H9 (cell line): ENCODE measurements around the gene ZNF618. TPM values are rescaled to one million over a fixed set of nuclear protein-coding genes. Genes with fewer than 3 reads are reported as not detected.

Experiments used
- DNase-seq: peaks from one replicate; pipeline ENCODE4 v3.0.0-alpha.2; 2017
- H2AFZ ChIP-seq: one replicate; pipeline ENCODE4 v1.6.1; 2013; ENCODE audit warnings: mild to moderate bottlenecking, low read length, control low read depth, moderate library complexity
- H2AK5ac ChIP-seq: 2 replicates; pipeline ENCODE4 v1.6.1; 2013; ENCODE audit warnings: low read length, control low read depth, mixed read lengths; ENCODE audit not compliant: insufficient read length
- H2BK120ac ChIP-seq: one replicate; pipeline ENCODE4 v1.6.1; 2013; ENCODE audit warnings: low read depth, mild to moderate bottlenecking, low read length, control low read depth, inconsistent platforms; ENCODE audit not compliant: poor library complexity, severe bottlenecking
- H2BK12ac ChIP-seq: 2 replicates; pipeline ENCODE4 v1.6.1; 2013; ENCODE audit warnings: low read length, control low read depth, mixed read lengths, low read depth; ENCODE audit not compliant: insufficient read length
- H2BK15ac ChIP-seq: 2 replicates; pipeline ENCODE4 v1.6.1; 2013; ENCODE audit warnings: low read depth, low read length, control low read depth
- H2BK20ac ChIP-seq: one replicate; pipeline ENCODE4 v1.6.1; 2013; ENCODE audit warnings: low read depth, mild to moderate bottlenecking, low read length, control low read depth, inconsistent platforms; ENCODE audit not compliant: poor library complexity, severe bottlenecking
- H2BK5ac ChIP-seq: 2 replicates; pipeline ENCODE4 v1.6.1; 2013; ENCODE audit warnings: low read length, control low read depth, mixed read lengths; ENCODE audit not compliant: insufficient read length
- H3K14ac ChIP-seq: 2 replicates; pipeline ENCODE4 v1.6.1; 2013; ENCODE audit warnings: low read length, control low read depth; ENCODE audit not compliant: insufficient read depth
- H3K18ac ChIP-seq: 2 replicates; pipeline ENCODE4 v1.6.1; 2013; ENCODE audit warnings: low read depth, mild to moderate bottlenecking, mixed read lengths, low read length, control low read depth; ENCODE audit not compliant: insufficient read length
- H3K23ac ChIP-seq: 2 replicates; pipeline ENCODE4 v1.6.1; 2013; ENCODE audit warnings: low read length, control low read depth, mixed read lengths, low read depth; ENCODE audit not compliant: insufficient read length
- H3K23me2 ChIP-seq: 2 replicates; pipeline ENCODE4 v1.6.1; 2013; ENCODE audit warnings: low read depth, mild to moderate bottlenecking, mixed read lengths, low read length, control low read depth; ENCODE audit not compliant: insufficient read length, poor library complexity, severe bottlenecking
- H3K27ac ChIP-seq: 2 replicates; pipeline ENCODE4 v1.5.1; 2013; ENCODE audit warnings: low read length, control low read depth, mixed read lengths, low read depth; ENCODE audit not compliant: insufficient read length
- H3K27me3 ChIP-seq: 2 replicates; pipeline ENCODE4 v1.6.1; 2013; ENCODE audit warnings: low read length, control low read depth, inconsistent platforms; ENCODE audit not compliant: insufficient read depth
- H3K4ac ChIP-seq: 2 replicates; pipeline ENCODE4 v1.6.1; 2013; ENCODE audit warnings: low read depth, mild to moderate bottlenecking, control low read depth, inconsistent platforms, low read length, moderate library complexity
- H3K4me1 ChIP-seq: 2 replicates; pipeline ENCODE4 v1.6.1; 2013; ENCODE audit warnings: low read length, control low read depth, inconsistent platforms; ENCODE audit not compliant: insufficient read depth
- H3K4me2 ChIP-seq: 2 replicates; pipeline ENCODE4 v1.6.1; 2013; ENCODE audit warnings: low read length, control low read depth, mixed read lengths; ENCODE audit not compliant: insufficient read length, insufficient read depth
- H3K56ac ChIP-seq: 2 replicates; pipeline ENCODE4 v1.6.1; 2013; ENCODE audit warnings: low read depth, mild to moderate bottlenecking, mixed read lengths, low read length, control low read depth; ENCODE audit not compliant: insufficient read length
- H3K79me1 ChIP-seq: 2 replicates; pipeline ENCODE4 v1.6.1; 2013; ENCODE audit warnings: low read depth, mild to moderate bottlenecking, moderate library complexity, low read length, control low read depth, inconsistent platforms; ENCODE audit not compliant: insufficient read depth, poor library complexity, severe bottlenecking
- H3K79me2 ChIP-seq: 2 replicates; pipeline ENCODE4 v1.6.1; 2013; ENCODE audit warnings: low read length, control low read depth, inconsistent platforms; ENCODE audit not compliant: insufficient read depth
- H3K9ac ChIP-seq: 2 replicates; pipeline ENCODE4 v1.6.1; 2013; ENCODE audit warnings: low read length, control low read depth, mixed read lengths; ENCODE audit not compliant: insufficient read length; ENCODE audit errors: extremely low read depth
- H3K9me3 ChIP-seq: one replicate; pipeline ENCODE4 v1.6.1; 2013; ENCODE audit warnings: low read depth, low read length, inconsistent platforms; ENCODE audit not compliant: control insufficient read depth
- H3T11ph ChIP-seq: one replicate; pipeline ENCODE4 v1.6.1; 2013; ENCODE audit warnings: mild to moderate bottlenecking, low read length, control low read depth, inconsistent platforms
- H4K20me1 ChIP-seq: one replicate; pipeline ENCODE4 v1.6.1; 2013; ENCODE audit not compliant: control insufficient read depth, insufficient read length, insufficient read depth
- H4K5ac ChIP-seq: 2 replicates; pipeline ENCODE4 v1.6.1; 2013; ENCODE audit warnings: low read depth, mild to moderate bottlenecking, mixed read lengths, low read length, control low read depth; ENCODE audit not compliant: insufficient read length
- H4K8ac ChIP-seq: replicated peaks from 2 replicates; pipeline ENCODE4 v1.6.1; 2013; ENCODE audit warnings: low read length, control low read depth, mixed read lengths, low read depth; ENCODE audit not compliant: insufficient read length
- H4K91ac ChIP-seq: 2 replicates; pipeline ENCODE4 v1.6.1; 2013; ENCODE audit warnings: low read depth, mild to moderate bottlenecking, moderate library complexity, mixed read lengths, low read length, control low read depth; ENCODE audit not compliant: insufficient read length
- H3K27ac Mint-ChIP-seq, 3 experiments: 2 replicates in 2 of 3; 3 replicates in 1 of 3; pipeline ENCODE4 v1.8.0; 2020 to 2021; ENCODE audit warnings: mixed read lengths in 3 of 3, mild to moderate bottlenecking in 1 of 3, moderate library complexity in 1 of 3
- H3K27me3 Mint-ChIP-seq: 2 replicates; pipeline ENCODE4 v1.8.0; 2021; ENCODE audit warnings: low read depth, mild to moderate bottlenecking, moderate library complexity, mixed read lengths
- H3K36me3 Mint-ChIP-seq, 3 experiments: 2 replicates in 2 of 3; 3 replicates in 1 of 3; pipeline ENCODE4 v1.8.0; 2020 to 2021; ENCODE audit warnings: low read depth in 3 of 3, mixed read lengths in 3 of 3; ENCODE audit not compliant: insufficient read depth in 1 of 3
- H3K4me1 Mint-ChIP-seq, 2 experiments: 2 replicates each; pipeline ENCODE4 v1.8.0; 2020; ENCODE audit warnings: mixed read lengths in 2 of 2
- H3K4me3 Mint-ChIP-seq, 2 experiments: 2 replicates in 1 of 2; 3 replicates in 1 of 2; pipeline ENCODE4 v1.8.0; 2020 to 2021; ENCODE audit warnings: mild to moderate bottlenecking in 2 of 2, mixed read lengths in 2 of 2, moderate library complexity in 1 of 2
- H3K9me3 Mint-ChIP-seq, 2 experiments: 2 replicates in 1 of 2; 3 replicates in 1 of 2; pipeline ENCODE4 v1.8.0; 2020; ENCODE audit warnings: mild to moderate bottlenecking in 2 of 2, mixed read lengths in 2 of 2, moderate library complexity in 1 of 2
- CTCF ChIP-seq: fragments of 200-600 bp; sonication (generic); conservative IDR thresholded peaks from 3 replicates; pipeline ENCODE4 v1.8.0; 2021; ENCODE audit warnings: antibody characterized with exemption, mild to moderate bottlenecking
- WGBS: extraction: QIAGEN DNeasy Blood & Tissue Kit; methylation state at CpG from one replicate; pipeline ENCODE4 v1.1.7; 2013; ENCODE audit warnings: missing lambda C conversion rate, low lambda C conversion rate, mixed read lengths; ENCODE audit not compliant: insufficient read length; ENCODE audit errors: extremely low coverage; 5-methylcytosine and 5-hydroxymethylcytosine counted together
- total RNA-seq: library from RNA; stranded (reverse); gene quantifications from 2 replicates; pipeline ENCODE4 v1.2.1, GENCODE V29; 2021

ZNF618 gene
- total RNA-seq, 1 experiment from 2014 or later: 13.6 TPM

- peaks cover 19 to 20% of the 10 kb centered on the region in 2 experiments for H3K4me1 Mint-ChIP-seq
- Histone ChIP-seq H3K79me2 (peaks cover 2% of the 10 kb centered on the region; the same call in 1 of the 2 replicates), H4K20me1 (no peaks in the 10 kb centered on the region)
These were observed 69.7 kb downstream of the ZNF618 start for GRCh38 chr9:113945784-113946183.

More at GRCh38 chr9:113945784-113946183, 69.7 kb downstream of the ZNF618 start:
- no peak overlapping the region for H2BK20ac ChIP-seq
- no peak overlapping the region for H3K18ac ChIP-seq
- no peak overlapping the region for H3K23ac ChIP-seq
- H2AFZ ChIP-seq: no peak overlapping the region
- H3K27ac ChIP-seq: no peak overlapping the region
- peaks cover 8% of the 10 kb centered on the region; the same call in 1 of the 2 replicates for H3K4me1 ChIP-seq
- no peak overlapping the region for H3K14ac ChIP-seq
- 100% methylated on average over 2 of the region's 8 CpGs for WGBS
- TF ChIP-seq CTCF: no peak
- H3K9ac ChIP-seq: no peak overlapping the region
- no peaks in the 10 kb centered on the region; the same call in 1 of the 2 replicates for H3K27me3 Mint-ChIP-seq
- peaks cover 0 to 5% (median 1%) of the 10 kb centered on the region in 3 experiments; a peak in 3 of 7 replicates for H3K36me3 Mint-ChIP-seq
- H2AK5ac ChIP-seq: no peak overlapping the region
- H2BK15ac ChIP-seq: no peak overlapping the region
- H3K4me3 Mint-ChIP-seq: no peak overlapping the region
- no peak overlapping the region for H3T11ph ChIP-seq
- H4K8ac ChIP-seq: no peak overlapping the region
- H2BK5ac ChIP-seq: no peak overlapping the region
- no peak overlapping the region for H3K4ac ChIP-seq
- no peaks in the 10 kb centered on the region for H3K9me3 Mint-ChIP-seq
- no peak for DNase-seq
- H3K9me3 ChIP-seq: no peaks in the 10 kb centered on the region
- H4K5ac ChIP-seq: no peak overlapping the region
- H3K56ac ChIP-seq: no peak overlapping the region
- no peak overlapping the region for H3K4me2 ChIP-seq
- no peak overlapping the region for H2BK12ac ChIP-seq
- no peak overlapping the region for H3K27ac Mint-ChIP-seq
- no peaks in the 10 kb centered on the region for H3K79me1 ChIP-seq
- H3K23me2 ChIP-seq: no peaks in the 10 kb centered on the region
- H2BK120ac ChIP-seq: no peak overlapping the region
- H3K27me3 ChIP-seq: no peaks in the 10 kb centered on the region
- no peak overlapping the region for H4K91ac ChIP-seq
